GM19467 (cell line): Measurements from ENCODE around the gene CDH22.

Source experiments
- ATAC-seq: cut with Tn5 transposase; IDR thresholded peaks from one replicate; pipeline ENCODE4 v1.9.1; 2021; ENCODE audit warnings: mild to moderate bottlenecking, moderate library complexity; ENCODE audit not compliant: unreplicated experiment

Gene CDH22

GRCh38 chr20:46152824-46153586 lies 155.3 kb downstream of the CDH22 start:
- no peak for ATAC-seq

- no peak for ATAC-seq
These were observed 156.4 kb downstream of the CDH22 start for GRCh38 chr20:46151936-46152335.

GRCh38 chr20:46150943-46151342 lies 157.4 kb downstream of the CDH22 start:
- no peak for ATAC-seq

- ATAC-seq, result no peak
These were observed 159.7 kb downstream of the CDH22 start for GRCh38 chr20:46148313-46149208.

GRCh38 chr20:46145713-46146112 lies 162.6 kb downstream of the CDH22 start:
- no peak for ATAC-seq

GRCh38 chr20:46144432-46145025 lies 163.8 kb downstream of the CDH22 start:
- no peak for ATAC-seq

- no peak for ATAC-seq
These were observed 166.2 kb downstream of the CDH22 start for GRCh38 chr20:46142124-46142523.

- no peak for ATAC-seq
These were observed 168.3 kb downstream of the CDH22 start for GRCh38 chr20:46139908-46140482.

GRCh38 chr20:46139266-46139889 lies 168.9 kb downstream of the CDH22 start:
- no peak for ATAC-seq

- ATAC-seq, result no peak
These were observed 170.5 kb downstream of the CDH22 start for GRCh38 chr20:46137816-46138215.

- no peak for ATAC-seq
These were observed 172.3 kb downstream of the CDH22 start for GRCh38 chr20:46135856-46136633.

- no peak for ATAC-seq
These were observed 173.6 kb downstream of the CDH22 start for GRCh38 chr20:46134716-46135115.

GRCh38 chr20:46133886-46134654 lies 174.2 kb downstream of the CDH22 start:
- no peak for ATAC-seq

- ATAC-seq, result peak; percentile 45
These were observed 175.6 kb downstream of the CDH22 start for GRCh38 chr20:46132705-46133120.

GRCh38 chr20:46131396-46131795 lies 176.9 kb downstream of the CDH22 start:
- ATAC-seq, result no peak

- no peak for ATAC-seq
These were observed 177.8 kb downstream of the CDH22 start for GRCh38 chr20:46130534-46130933.

- ATAC-seq, result no peak
These were observed 178.3 kb downstream of the CDH22 start for GRCh38 chr20:46129955-46130481.

GRCh38 chr20:46128310-46129151 lies 179.8 kb downstream of the CDH22 start:
- no peak for ATAC-seq
